Gastrocnemius medialis (tissue), 4 donors: ENCODE data around the gene TPSD1.
"Not testable (repeated sequence)": the region's sequence is repeated elsewhere in the genome, so short reads cannot be mapped to it uniquely, and the experiment has no call there.

Experiments
- CTCF ChIP-seq, 5 experiments: fragments of 450-650 bp in 3 of 5; fragments of 200-600 bp in 2 of 5; sonication (generic) in 2 of 5; IDR thresholded peaks in 4 of 5; conservative IDR thresholded peaks in 1 of 5; 1 replicate in 4 of 5; 2 replicates in 1 of 5; pipeline ENCODE4 v1.5.1; 2016 to 2019; ENCODE audit warnings: antibody characterized with exemption in 5 of 5, mild to moderate bottlenecking in 3 of 5, moderate library complexity in 3 of 5
- POLR2A ChIP-seq, 2 donors: fragments of 450-650 bp; IDR thresholded peaks; one replicate each; pipeline ENCODE4 v1.6.1; 2017; ENCODE audit warnings: antibody characterized with exemption in 2 of 2, mild to moderate bottlenecking in 2 of 2, moderate library complexity in 2 of 2

- TF ChIP-seq CTCF (IDR thresholded peaks at IDR 0.05 in 4 of 5, conservative IDR thresholded peaks at IDR 0.05 in 1 of 5); POLR2A (IDR thresholded peaks at IDR 0.05): not testable (repeated sequence)
Observed at GRCh38 chr16:1226692-1227091, 29.2 kb upstream of the TPSD1 start.
